ENCODE data around the gene A4GNT.
"Not testable (repeated sequence)": the region's sequence is repeated elsewhere in the genome, so short reads cannot be mapped to it uniquely, and the experiment has no call there.

The A4GNT gene

DNA sequence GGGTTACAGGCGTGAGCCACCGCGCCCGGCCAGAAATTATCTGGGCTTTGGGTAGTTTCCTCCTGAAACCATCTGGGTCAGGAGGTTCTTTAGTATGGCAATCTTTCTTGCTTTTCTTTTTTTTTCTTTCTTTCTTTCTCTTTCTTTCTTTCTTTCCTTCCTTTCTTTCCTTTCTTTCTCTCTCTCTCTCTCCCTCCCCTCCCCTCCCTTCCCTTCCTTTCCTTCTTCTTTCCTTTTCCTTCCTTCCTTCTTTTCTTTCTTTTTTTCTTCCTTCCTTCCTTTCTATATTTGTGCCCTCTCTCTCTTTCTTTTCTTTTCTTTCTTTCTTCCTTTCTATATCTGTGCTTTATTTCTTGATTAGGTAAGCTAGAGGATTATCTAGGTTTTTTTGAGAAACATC lies 25.6 kb upstream of the A4GNT start:
- no peak overlapping the region for H3K4me3 ChIP-seq (ENCODE audit: low read length)
- no peak for DNase-seq (ENCODE audit: low read depth)
- TF ChIP-seq, protein P1, sequence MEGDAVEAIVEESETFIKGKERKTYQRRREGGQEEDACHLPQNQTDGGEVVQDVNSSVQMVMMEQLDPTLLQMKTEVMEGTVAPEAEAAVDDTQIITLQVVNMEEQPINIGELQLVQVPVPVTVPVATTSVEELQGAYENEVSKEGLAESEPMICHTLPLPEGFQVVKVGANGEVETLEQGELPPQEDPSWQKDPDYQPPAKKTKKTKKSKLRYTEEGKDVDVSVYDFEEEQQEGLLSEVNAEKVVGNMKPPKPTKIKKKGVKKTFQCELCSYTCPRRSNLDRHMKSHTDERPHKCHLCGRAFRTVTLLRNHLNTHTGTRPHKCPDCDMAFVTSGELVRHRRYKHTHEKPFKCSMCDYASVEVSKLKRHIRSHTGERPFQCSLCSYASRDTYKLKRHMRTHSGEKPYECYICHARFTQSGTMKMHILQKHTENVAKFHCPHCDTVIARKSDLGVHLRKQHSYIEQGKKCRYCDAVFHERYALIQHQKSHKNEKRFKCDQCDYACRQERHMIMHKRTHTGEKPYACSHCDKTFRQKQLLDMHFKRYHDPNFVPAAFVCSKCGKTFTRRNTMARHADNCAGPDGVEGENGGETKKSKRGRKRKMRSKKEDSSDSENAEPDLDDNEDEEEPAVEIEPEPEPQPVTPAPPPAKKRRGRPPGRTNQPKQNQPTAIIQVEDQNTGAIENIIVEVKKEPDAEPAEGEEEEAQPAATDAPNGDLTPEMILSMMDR (IDR thresholded peaks at IDR 0.05; ENCODE audit: insufficient read depth, low read depth, low read length, missing control alignments) = no peak

DNA sequence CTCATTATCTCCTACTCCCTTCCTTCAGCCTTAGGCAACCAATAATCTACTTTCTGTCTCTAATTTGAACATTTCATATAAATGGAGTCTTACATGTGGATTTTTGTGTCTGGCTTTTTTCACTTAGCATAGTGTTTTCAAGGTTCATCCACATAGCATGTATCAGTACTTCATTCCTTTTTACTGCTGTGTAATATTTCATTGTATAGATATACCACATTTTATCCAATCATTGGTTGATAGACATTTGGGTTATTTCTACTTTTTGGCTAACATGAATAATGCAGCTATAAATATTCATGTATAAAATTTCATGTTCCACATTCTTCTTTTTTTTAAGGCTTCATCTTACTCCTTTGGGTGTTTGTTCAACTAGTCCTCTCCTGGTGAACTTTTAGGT lies 22.3 kb upstream of the A4GNT start:
- TF ChIP-seq, protein P1 (IDR thresholded peaks at IDR 0.05; ENCODE audit: insufficient read depth, low read depth, low read length, missing control alignments) = no peak
- no peak overlapping the region for H3K4me3 ChIP-seq (ENCODE audit: low read length)
- no peak for DNase-seq (ENCODE audit: low read depth)

DNA sequence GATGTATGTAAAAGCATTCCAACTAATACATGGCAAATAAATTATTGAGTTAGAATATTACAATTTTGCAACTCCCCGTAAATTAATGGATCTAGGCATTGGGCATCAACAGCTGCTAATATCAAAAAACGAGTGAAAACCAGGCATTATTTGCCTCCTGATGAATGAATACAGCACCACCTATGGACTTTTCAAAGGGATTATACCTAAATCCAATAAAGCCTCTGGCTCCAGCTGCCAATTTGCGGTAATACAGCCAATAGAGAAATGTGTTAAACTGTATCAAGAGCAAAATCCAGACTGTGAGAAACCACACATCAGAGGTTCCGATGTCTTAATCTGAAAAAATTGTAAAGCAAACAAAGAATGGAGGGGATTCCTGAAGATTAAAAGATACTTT lies 16.3 kb upstream of the A4GNT start:
- H3K4me3 ChIP-seq (ENCODE audit: low read length) = no peak overlapping the region
- no peak for DNase-seq (ENCODE audit: low read depth)
- TF ChIP-seq, protein P1 (IDR thresholded peaks at IDR 0.05; ENCODE audit: insufficient read depth, low read depth, low read length, missing control alignments) = no peak

- not testable (repeated sequence) for DNase-seq (ENCODE audit: low read depth); H3K4me3 ChIP-seq (ENCODE audit: low read length)
Observed at GRCh38 chr3:138142181-138142580, 10.0 kb upstream of the A4GNT start.

- TF ChIP-seq, protein P1 (IDR thresholded peaks at IDR 0.05; ENCODE audit: insufficient read depth, low read depth, low read length, missing control alignments) = no peak
- DNase-seq (ENCODE audit: low read depth) = no peak
- no peak overlapping the region for H3K4me3 ChIP-seq (ENCODE audit: low read length)
Observed at GRCh38 chr3:138140940-138141339, 8.8 kb upstream of the A4GNT start.

- no peak overlapping the region for H3K4me3 ChIP-seq (ENCODE audit: low read length)
- TF ChIP-seq, protein P1 (IDR thresholded peaks at IDR 0.05; ENCODE audit: insufficient read depth, low read depth, low read length, missing control alignments) = no peak
- no peak for DNase-seq (ENCODE audit: low read depth)
Observed at GRCh38 chr3:138139691-138140090, 7.5 kb upstream of the A4GNT start.

DNA sequence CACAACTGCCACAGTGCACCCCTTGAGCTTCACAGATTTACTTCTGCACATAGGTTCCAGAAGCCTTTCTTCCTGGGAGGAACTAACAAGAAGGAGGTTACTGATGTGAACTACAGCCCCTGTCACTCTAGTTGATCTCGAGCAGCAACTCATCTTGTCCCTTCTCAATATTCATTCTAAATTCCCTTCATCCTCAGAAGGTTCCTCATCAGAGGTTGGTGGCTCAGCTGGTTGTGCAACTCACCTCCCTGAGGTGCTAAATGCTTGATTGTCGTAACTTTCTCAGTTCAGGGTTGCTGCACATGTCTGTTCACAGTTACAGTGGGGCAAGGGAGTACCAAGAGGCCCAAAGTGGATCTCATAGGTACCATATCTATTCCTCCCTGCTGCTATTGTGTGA lies 5.7 kb upstream of the A4GNT start:
- DNase-seq (ENCODE audit: low read depth) = peak; percentile 18
- TF ChIP-seq, protein P1 (IDR thresholded peaks at IDR 0.05; ENCODE audit: insufficient read depth, low read depth, low read length, missing control alignments) = no peak
- H3K4me3 ChIP-seq (ENCODE audit: low read length) = no peak overlapping the region

DNA sequence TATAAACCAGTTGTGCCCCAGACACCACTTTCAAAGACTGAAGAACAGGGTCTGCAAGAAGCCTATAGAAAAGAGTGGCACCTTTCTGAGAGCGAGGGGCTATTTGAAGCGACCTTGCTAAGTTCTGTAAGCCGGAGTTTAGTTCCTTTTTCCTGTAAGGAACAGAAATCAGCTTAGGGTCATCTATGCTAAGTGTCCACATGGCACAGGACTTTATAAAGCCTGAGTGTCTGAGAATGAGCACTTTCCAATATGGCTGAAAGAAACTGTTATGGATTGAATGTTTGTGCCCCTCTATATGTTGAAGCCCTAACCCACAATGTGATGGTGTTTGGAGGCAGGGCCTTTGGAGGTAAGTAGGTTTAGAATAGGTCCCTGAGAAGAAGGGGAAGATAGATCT lies 4.0 kb upstream of the A4GNT start:
- no peak for DNase-seq (ENCODE audit: low read depth)
- TF ChIP-seq, protein P1 (IDR thresholded peaks at IDR 0.05; ENCODE audit: insufficient read depth, low read depth, low read length, missing control alignments) = no peak
- no peak overlapping the region for H3K4me3 ChIP-seq (ENCODE audit: low read length)

All from epithelial cell of esophagus (primary cell).